A204.1 (cell line): ENCODE measurements around the gene PSMC1.

Experiments used
- FAIRE-seq: peaks from 2 replicates; lab custom pipeline; 2012; peaks lifted over from hg19 to GRCh38; lab: Jason Lieb, UNC

The PSMC1 gene

DNA sequence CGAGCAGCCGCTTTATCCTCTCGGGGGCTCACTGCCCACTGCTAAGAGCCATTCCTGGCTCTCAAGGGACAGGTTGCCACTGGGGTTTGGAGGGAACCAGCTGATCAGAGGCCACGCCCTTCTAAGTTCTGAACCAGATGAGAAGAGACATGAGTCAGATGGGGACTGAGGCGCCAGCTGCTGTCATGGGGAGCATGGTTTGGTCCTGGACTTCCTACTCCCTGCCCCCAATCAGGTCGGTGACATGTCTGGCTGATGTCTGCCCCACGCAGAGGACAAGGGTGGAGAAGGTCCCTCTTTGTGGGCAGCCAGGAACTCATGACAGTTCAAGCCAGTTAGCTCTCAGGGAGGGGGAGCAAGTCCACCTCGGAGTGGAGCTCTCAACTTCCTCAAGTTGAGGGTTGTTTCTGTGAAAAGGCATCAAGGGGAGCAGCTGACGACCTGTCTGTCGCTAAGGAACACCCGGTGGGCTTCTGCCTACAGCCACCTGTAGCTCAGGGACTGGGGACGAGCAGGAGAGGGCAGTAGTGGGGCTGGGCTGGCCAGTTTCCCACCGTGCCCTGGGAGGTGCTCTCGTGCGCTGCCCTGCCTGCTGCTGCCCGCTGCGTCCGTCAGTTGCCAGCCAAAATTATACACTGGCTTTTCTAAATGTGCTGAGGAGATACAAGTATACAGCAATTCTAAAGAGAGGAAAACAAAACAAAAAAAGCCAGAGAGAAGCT, 20.5 kb downstream of the PSMC1 start:
- FAIRE-seq: no peak

DNA sequence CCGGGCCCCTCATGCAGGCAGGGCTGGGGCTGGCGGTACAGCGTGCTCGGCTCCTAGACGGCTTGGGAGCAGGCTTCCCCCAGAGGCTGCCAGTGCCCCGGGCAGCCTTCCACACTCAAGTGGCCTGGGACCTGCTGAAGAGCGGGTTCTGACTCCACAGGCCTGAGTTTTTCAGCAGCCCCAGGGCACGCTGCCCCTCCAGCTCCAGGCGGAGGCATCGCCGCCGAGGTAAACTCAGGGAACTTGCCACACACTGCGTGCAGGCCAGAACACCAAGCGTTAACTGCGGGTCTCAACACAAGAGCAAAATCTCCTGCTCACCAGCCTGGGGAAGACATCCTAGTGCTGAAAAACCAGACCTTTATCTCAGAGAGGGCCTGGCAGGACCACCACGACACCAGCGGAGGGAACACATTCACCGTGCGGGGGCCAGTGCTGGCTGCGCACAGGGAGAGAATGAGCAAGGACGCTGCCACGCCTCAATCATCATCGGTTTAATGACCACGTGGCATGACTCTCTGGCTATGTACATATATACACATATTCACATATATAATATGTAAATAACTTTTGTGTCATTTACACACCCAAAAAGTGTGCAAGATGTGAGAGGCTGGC, 21.3 kb downstream of the PSMC1 start:
- FAIRE-seq: no peak

DNA sequence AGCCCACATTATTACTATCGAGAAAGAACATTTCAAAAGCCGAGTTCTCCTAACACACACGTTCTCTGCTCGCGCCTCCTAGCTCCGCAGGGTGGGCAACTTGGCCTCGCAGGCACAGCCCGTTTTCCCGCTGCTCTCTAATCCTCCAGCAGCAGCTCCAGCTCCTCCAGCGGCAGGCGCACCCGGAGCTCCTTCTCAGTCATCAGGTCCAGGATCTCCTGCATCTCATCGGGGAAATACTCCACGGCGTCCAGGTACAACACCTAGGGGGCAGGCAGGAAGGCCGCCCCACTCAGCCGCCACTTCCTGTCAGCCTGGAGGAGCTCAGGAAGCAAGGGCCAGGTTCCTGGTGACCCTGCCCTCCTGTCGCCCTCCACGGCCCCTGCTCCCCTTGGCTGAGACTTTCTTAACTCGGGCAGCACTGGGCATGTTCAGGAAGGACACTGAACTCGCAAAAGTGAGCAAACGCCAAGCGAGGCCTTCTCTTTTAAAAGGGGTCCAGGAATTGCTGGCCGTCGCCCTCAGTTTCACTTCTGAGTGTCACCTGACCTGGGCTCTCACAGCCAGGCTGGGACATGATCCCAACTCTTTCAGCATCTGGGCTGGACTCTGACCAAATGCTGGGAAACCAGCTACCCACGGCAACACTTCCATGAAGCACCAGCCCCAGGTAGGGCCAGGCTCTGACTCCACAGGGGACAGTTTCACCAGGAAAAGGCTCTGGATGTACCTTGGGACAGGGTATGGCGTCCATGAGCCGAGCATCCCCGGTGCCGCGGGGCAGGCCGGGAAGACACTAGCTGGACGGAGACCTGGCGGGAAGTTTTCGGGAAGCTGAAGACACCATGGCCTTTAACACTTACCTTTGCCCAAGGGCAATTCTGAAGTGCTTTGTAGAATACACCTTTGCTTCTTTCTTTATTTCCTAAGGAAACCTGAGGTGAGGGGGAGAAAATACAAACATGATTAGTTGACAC, 22.1 kb downstream of the PSMC1 start:
- no peak for FAIRE-seq

DNA sequence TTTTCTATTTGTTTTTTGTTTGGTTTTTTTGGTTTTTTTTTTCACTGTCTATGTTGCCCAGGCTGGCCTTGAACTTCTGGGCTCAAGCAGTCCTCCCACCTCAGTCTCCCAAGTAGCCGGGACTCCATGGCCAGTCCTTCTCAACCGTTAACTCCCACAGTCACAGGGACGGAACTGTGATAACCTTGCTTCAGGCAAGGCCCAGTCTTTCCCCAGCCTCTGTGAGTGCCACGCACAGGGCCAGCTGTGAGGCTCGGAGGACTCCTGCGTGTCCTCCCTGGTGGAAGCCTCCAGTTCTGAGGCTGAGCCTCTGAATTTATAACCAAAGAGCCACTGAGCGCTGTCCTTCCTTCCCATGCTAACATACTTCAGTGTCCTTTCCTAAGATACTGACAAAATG, 23.7 kb downstream of the PSMC1 start:
- no peak for FAIRE-seq

DNA sequence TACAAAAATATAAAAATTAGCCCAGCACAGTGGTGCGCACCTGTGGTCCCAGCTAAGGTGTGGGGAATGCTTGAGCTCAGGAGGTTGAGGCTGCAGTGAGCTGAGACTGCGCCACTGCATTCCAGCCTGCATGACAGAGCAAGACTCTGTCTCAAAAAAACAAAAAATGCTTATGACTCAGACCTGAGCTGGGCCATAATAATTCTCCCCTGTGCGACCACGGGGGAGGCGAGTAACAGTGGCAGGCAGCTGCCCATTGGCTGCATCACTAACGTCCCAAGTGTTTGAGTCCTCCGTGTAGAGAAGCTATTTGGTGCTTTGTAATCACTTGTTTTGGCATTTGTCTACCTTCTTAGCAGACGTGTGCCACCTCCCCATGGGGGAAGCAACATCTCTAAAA, 24.9 kb downstream of the PSMC1 start:
- FAIRE-seq: no peak

DNA sequence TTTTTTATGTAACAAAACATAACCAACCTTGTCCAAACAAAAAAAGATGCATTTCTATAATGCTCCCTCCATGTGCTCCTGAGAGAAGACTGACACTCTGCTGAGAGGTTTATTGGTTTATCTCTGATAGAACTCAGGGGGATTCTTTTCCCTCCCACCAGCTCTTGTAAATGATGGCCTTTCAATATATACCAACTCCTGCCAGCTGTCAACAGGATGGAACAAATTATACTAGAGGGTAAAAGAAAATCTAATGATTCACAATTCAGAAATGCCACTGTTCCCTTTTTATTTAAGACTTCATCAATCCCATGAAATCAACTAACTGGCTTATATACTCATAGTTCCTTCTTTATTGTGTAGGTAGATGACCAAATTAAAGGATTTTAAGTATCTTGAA, 25.4 kb downstream of the PSMC1 start:
- no peak for FAIRE-seq

DNA sequence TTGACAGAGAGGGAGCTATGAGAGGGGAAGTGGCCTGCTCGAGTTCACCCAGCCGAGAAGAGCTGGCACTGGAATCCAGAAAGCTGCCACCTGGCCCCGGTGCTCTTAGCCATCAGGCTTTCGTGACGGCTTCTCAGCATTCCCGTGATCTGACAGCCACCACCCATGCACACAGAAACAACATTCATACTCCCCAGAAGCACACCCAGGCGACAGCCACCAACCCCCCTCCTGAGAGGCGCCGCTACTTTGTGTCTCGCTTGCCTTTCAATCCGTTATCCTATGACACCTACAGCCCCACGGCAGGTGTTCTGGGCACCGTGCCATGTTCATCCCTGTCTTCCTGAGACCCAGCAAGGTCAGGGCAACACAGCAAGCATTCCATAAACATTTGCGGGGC, 31.4 kb downstream of the PSMC1 start:
- no peak for FAIRE-seq

DNA sequence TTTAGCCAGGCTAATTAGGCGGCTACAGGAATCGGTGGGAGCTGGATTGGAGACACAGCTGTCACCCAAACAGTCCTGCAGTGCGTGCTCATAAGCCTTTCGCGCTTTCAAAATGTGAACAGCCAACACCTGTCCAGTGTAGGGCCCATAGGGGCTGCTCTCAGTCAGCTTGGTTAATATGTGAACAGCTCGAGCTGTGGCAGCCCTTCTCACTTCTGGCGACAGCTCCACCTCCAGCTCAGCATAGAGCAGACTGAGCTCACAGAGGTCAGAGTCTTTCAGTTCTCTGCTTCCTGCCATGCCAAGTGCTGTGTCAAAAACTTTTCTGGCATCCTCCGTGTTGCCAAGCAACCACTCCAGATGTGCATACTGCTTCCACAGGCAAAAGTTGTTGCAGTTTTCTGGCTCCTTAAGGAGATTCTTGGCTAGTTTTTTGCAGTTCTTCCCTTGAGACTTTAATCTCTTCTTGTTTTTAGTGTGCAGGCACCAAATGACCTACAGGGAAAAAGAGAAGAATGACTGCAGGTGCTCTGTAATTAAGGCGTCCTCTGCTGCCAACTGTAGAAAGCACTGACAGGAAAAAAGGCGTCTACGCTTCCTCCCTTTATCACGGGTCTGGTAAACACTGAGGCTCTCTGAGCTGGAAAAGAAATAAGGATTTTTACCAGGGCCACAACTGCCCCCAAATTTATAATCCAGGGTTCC, 32.5 kb downstream of the PSMC1 start:
- no peak for FAIRE-seq

DNA sequence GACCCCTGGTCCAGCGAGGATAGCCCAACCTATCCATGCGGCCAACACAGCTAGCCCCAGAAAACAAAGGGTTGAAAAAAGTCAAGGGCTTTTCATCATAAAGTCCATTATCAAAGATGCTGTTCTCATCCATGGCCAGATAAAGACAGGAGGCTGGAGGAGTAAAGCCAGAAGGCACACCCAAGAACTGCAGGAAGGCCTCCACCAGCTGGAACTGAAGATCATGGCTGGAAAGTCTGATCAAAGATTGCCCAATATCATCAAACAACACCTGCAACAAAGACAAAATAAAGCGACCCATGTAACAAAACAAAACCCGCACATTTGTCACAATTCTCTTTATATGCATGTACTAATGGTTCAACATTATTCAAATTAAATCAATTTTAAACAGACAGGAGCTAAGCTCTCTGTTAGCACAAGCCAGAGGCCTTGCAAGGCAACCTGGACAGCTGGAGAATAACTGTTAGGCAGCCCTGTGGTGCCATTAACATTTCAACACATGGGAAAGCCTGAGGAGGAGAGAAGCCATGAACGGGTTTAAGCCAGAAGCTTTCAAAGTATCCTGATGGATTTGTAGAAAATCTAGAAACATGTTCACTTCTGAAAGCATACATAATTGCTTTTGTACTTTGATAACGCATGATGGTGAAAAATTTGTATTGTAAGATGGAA, 34.1 kb downstream of the PSMC1 start:
- no peak for FAIRE-seq

DNA sequence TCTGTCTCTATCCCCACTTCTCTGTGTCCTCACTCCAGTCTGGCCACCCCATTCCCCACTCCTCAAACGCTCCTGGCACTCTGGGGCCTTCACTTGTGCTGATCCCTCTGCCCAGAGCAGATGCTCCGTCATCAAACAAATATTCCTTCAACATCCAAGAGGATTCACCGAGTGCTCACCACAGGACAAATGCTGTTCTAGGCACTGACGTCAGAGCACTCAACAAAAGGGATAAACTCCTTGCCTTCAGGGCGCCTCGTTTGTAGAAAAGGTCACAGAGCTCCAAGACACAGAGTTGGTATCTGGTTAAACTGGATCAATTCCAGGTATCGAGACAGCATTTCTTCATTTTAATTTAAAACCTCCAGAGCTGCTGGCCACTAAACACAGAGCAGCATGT, 35.3 kb downstream of the PSMC1 start:
- FAIRE-seq: no peak

DNA sequence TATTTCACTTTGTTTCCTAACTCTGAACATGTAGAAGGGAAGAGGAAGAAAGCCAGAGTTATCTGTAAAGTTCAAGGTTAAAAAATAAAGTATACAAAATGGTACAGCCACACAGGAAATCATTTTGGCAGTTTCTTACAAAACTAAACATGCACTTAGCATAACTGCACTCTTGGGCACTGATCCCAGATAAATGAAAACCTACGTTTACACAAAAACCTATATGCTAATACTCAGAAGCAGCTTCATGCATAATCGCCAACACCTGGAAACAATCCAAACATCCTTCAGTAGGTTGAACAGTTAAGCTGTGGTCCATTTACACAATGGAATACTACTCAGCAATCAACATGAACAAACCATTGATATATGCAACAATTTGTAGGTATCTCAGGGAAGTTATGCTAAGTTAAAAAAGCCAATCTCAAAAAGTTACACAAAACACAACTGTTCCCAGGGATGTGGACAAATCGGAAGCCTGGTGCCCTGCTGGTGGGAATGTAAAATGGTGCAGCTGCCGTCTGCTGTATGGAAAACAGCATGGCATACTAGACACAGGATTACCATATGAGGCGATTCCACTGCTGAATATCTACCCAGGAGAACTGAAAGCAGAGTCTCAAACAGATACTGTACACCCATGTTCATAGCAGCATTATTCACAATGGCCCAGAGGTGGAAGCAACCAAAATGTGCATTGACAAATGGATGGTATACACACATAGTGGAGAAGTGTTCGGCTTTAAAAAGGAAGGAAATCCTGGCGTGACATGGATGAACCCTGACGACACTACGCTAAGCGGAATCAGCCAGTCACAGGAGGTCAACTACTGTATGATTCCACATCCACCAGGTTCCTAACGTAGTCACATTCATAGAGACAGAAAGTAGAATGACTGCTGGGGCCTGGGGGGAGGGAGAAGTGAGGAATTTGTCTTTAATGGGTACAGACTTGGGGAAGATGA, 37.7 kb downstream of the PSMC1 start:
- no peak for FAIRE-seq

DNA sequence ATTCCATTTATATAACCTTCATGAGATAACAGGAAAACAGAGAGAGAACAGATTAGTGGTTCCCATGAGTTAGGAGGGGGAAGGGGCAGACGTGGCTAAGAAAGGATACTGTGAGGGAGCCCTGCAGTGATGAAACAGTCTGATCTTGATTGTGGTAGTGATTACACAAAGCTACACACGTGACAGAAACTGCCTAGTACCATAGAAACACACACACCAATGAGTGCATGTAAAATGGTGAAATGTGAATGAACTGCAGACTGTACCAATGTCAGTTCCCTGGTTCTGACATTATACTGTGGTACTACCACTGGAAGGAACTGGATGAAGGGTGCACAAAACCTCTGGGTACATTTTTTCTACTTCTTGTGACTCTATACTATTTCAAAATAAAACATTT, 38.5 kb downstream of the PSMC1 start:
- no peak for FAIRE-seq

DNA sequence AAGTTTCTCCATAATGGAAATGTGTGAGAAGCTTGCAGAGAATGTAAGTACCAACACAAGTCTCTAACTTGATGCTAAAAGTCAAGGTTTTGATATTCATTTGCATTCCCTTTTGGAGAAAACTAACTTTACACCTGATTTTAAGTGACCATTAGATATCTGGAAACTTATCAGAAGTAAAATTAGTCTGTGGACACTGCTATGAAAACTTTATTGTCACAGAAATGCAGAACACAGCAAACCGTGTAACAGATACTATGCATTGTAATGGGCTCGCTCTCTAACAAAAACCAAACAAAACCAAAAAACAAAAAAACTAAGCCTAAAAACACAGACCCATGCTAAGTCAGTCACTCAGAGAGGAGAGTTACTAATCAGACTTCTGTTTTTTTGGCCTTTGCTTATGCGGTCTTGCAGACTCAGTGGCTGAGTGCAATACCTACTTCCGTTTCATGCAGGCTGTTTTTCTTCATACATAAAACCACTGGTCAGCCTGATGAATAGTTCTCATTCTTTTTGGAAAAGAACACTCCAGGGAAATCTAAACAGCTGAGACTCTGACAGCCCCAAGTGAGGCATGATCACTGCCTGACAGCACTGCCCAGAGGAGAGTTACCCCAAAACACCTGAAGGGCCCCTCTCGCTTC, 39.6 kb downstream of the PSMC1 start:
- FAIRE-seq: no peak

DNA sequence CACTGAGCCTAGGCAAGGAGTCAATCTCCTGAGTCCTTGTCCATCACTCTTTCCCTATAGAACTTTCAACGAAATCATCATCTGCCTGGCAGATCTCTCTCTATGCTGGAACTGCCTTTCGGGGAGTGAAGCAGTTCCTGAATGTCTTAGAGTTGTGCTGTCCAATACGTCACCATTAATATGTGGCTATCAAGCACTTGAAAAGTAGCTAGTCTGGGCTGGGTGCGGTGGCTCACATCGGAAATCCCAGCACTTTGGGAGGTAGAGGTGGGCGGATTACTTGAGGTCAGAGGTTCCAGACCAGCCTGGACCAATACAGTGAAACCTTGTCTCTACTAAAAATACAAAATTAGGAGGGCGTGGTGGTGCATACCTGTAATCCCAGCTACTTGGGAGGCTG, 40.3 kb downstream of the PSMC1 start:
- no peak for FAIRE-seq

DNA sequence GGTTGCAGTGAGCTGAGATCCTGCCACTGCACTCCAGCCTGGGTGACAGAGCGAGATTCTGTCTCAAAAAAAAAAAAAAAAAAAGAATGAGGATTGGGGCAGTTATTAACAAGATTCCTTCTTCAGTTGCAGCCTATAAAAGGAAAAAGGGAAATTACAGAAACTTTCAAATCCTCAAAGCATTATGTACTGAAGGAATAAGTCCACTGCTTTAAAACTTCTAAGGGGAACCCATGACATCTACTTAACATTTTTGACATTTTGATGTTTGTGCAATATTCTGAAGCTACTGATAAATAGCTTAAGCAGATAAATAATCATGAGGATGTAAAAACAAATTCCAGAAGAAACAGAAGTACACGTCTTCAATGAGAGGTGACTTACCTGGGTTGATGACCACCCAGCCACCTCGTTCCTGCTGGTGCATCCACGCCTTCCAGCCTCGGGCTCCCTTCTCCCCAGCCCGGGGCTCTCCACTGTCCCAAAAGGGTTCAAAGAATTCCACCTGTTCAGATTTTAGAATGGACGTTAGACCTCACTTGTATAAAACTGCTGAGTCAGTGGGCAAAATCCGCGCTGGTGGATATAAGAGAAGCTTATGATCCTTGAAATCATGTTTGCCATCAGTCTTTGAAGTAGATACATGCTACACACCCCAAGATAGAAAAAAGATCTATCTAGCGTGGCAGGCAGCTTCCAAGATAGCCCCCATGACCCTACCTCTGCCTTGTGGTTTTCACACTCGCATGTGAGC, 41.7 kb downstream of the PSMC1 start:
- FAIRE-seq: no peak

DNA sequence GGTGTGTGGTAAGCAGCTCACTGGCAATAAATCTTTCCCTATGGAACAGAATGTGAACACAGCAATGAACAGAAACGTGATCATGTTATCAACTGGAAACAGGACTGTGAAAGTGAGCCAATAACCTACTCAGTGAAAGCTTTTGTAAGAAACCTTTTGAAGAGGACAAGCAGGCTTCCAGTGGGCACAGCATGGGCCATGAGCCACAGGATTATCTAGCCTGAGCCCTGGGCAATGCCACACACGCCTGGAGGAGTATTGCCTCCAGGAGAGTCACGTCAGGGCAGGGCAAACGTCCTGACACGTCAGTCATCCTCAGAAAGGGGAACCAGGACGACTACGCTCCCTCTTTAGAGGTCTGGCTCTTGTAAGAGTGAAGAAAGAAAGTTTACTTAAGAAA, 43.1 kb downstream of the PSMC1 start:
- no peak for FAIRE-seq

DNA sequence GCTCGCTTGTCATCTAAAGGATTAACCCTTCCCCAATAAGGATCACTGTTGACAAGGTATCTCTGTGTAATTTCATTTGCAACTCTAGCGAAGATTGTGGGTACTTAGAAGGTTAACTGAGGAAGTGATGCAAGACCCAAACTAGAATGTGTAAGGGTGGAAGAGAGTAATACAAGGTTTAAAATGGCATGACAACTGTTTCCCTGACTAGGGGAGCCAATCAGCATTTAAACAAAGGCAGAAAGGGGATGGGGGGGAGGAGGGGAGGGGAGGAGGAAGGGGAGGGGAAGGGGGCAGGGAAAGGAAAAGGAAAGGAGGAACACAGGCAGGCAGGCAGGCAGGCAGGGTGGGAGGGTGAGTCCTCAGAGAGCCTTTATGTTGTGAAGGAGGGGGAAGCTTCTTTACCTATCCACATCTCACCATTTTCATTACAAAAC, 44.3 kb downstream of the PSMC1 start:
- no peak for FAIRE-seq

DNA sequence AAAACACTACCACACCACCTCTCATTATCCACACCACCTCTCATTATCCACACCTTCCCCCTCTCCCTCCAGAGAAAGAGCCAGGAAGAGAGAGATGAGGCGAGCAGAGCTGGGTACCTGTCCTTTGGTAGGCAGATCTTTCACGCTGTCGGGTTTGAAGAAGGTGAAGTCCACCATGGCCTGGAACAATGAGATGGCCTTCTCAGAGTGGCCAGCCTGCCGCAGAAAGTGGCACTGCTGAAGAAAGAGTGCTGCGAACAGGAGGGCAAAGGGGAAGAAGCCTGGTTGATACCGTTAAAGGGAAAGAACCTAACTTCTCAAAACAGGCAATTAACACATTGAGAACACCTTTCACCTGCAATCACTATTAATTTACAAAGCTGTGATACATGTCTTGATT, 44.8 kb downstream of the PSMC1 start:
- FAIRE-seq: no peak

DNA sequence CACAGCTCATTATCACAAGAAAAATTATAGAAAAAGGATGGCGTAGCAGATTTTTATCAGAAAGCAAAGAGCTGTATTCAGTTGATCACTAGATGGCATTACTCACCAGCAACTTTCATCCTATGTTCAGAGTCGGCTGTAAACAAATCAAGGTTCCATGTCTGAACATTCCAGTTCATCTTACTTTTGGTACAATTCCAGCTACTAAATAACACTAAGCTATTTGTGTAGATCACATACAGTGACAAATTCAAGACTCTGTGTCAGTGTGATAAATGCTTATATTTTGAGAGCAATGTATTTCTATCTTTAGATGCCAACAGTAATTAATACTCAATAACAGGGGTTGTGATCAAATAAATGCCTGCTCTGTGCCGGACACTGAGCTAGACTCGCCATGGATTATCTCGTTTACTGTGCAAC, 45.3 kb downstream of the PSMC1 start:
- peak; percentile 94 for FAIRE-seq
